ENCODE measurements around the gene PLEK. TPM values are rescaled to one million over a fixed set of nuclear protein-coding genes. Genes with fewer than 3 reads are reported as not detected.
"Not testable (repeated sequence)": the region's sequence is repeated elsewhere in the genome, so short reads cannot be mapped to it uniquely, and the experiment has no call there.

Gene PLEK
- total and polyA plus RNA-seq, 2 donors (not counting 1 experiment from before 2014, with no cell fraction given), result 39.9 to 78.3 TPM

- ChIA-PET POLR2A (no interaction called here), CTCF (no interaction called here)
- H3K9me3 ChIP-seq (ENCODE audit: control extremely low read depth in 1 of 3, control insufficient read depth in 2 of 3, insufficient read depth in 1 of 3, low read length in 2 of 3), result no peaks in the 10 kb centered on the region
- no peak overlapping the region for H3K27ac Mint-ChIP-seq
- intact Hi-C loops (cut with micrococcal nuclease), result no loop called here
- no peak overlapping the region for H3K27ac ChIP-seq (ENCODE audit: low read length in 2 of 2)
- H3K27me3 Mint-ChIP-seq, result peaks cover 21% of the 10 kb centered on the region
- H3K9me3 Mint-ChIP-seq (ENCODE audit: insufficient read depth), result peaks cover 4% of the 10 kb centered on the region
- H3K4me1 ChIP-seq (ENCODE audit: control insufficient read depth in 2 of 2, insufficient read depth in 2 of 2, low read length in 2 of 2), result peaks cover 0 to 3% of the 10 kb centered on the region in 2 donors
- H3K9ac ChIP-seq (ENCODE audit: low read length), result no peak overlapping the region
- DNase-seq, result no peak
- ATAC-seq (ENCODE audit: low read depth), result no peak
- 86% methylated on average over 8 of the region's 9 CpGs for WGBS (ENCODE audit: insufficient coverage)
- no peak overlapping the region for H3K4me3 ChIP-seq (ENCODE audit: control extremely low read depth in 1 of 5, extremely low read depth in 1 of 5, insufficient read depth in 1 of 5, low read depth in 2 of 5, low read length in 4 of 5)
- no peak overlapping the region for H3K4me3 Mint-ChIP-seq
- H3K4me2 ChIP-seq (replicated peaks; ENCODE audit: low read depth, low read length, poor library complexity, severe bottlenecking), result no peak overlapping the region
- TF ChIP-seq CTCF (IDR thresholded peaks at IDR 0.05) (no peak), EZH2 (IDR thresholded peaks at IDR 0.05; ENCODE audit: borderline replicate concordance, insufficient read depth, low read depth, low read length, poor library complexity, severe bottlenecking) (no peak)
- peaks cover 0 to 3% (median 1%) of the 10 kb centered on the region in 4 experiments for H3K27me3 ChIP-seq (replicated peaks in 1 of 4; ENCODE audit: control extremely low read depth in 1 of 4, control insufficient read depth in 3 of 4, insufficient read depth in 4 of 4, low read length in 3 of 4)
- H3K4me1 Mint-ChIP-seq, result peaks cover 3% of the 10 kb centered on the region
- no peak overlapping the region for H2AFZ ChIP-seq (ENCODE audit: insufficient read depth, low read depth, low read length, poor library complexity, severe bottlenecking)
- no peaks in the 10 kb centered on the region for H3K79me2 ChIP-seq (ENCODE audit: control insufficient read depth, insufficient read depth, low read length)
- no peaks in the 10 kb centered on the region for H4K20me1 ChIP-seq (ENCODE audit: control insufficient read depth, insufficient read depth, low read length, poor library complexity, severe bottlenecking)
- H3K36me3 ChIP-seq (replicated peaks in 1 of 2; ENCODE audit: control extremely low read depth in 1 of 2, control insufficient read depth in 1 of 2, extremely low read depth in 1 of 2, insufficient read depth in 2 of 2, low read length in 1 of 2), result no peaks in the 10 kb centered on the region
These were observed 19.8 kb upstream of the PLEK start for GRCh38 chr2:68345129-68345875.

GRCh38 chr2:68349091-68349490, 16.0 kb upstream of the PLEK start:
- H3K27me3 Mint-ChIP-seq, result peaks cover 12% of the 10 kb centered on the region
- DNase-seq; H3K4me2 ChIP-seq (replicated peaks; ENCODE audit: low read depth, low read length, poor library complexity, severe bottlenecking); H3K9me3 ChIP-seq (ENCODE audit: control extremely low read depth in 1 of 3, control insufficient read depth in 2 of 3, insufficient read depth in 1 of 3, low read length in 2 of 3); H3K4me1 ChIP-seq (ENCODE audit: control insufficient read depth in 2 of 2, insufficient read depth in 2 of 2, low read length in 2 of 2); H4K20me1 ChIP-seq (ENCODE audit: control insufficient read depth, insufficient read depth, low read length, poor library complexity, severe bottlenecking); H3K79me2 ChIP-seq (ENCODE audit: control insufficient read depth, insufficient read depth, low read length); ATAC-seq (ENCODE audit: low read depth); H3K9me3 Mint-ChIP-seq (ENCODE audit: insufficient read depth); H3K27me3 ChIP-seq (replicated peaks in 1 of 4; ENCODE audit: control extremely low read depth in 1 of 4, control insufficient read depth in 3 of 4, insufficient read depth in 4 of 4, low read length in 3 of 4); H3K9ac ChIP-seq (ENCODE audit: low read length); H3K36me3 ChIP-seq (replicated peaks in 1 of 2; ENCODE audit: control extremely low read depth in 1 of 2, control insufficient read depth in 1 of 2, extremely low read depth in 1 of 2, insufficient read depth in 2 of 2, low read length in 1 of 2); H3K4me3 Mint-ChIP-seq; H3K4me1 Mint-ChIP-seq; POLR2A ChIA-PET; intact Hi-C loops (cut with micrococcal nuclease); H3K27ac Mint-ChIP-seq; H3K27ac ChIP-seq (ENCODE audit: low read length in 2 of 2); H3K4me3 ChIP-seq (ENCODE audit: control extremely low read depth in 1 of 5, extremely low read depth in 1 of 5, insufficient read depth in 1 of 5, low read depth in 2 of 5, low read length in 4 of 5); H2AFZ ChIP-seq (ENCODE audit: insufficient read depth, low read depth, low read length, poor library complexity, severe bottlenecking): not testable (repeated sequence)
- CTCF ChIA-PET, result interaction anchor here (1.7 kb wide), 1 partner anchor 8 kb away, joined by 4 read pairs; no protein-coding TSS in a partner anchor
- WGBS (ENCODE audit: insufficient coverage), result 93% methylated on average over 2 of the region's 4 CpGs
